Activated CD4-positive, alpha-beta T cell treated with anti-CD3 and anti-CD28 coated beads for 36 hours (primary cell): ENCODE data around the gene IRX2. TPM values are rescaled to one million over a fixed set of nuclear protein-coding genes. Genes with fewer than 3 reads are reported as not detected.

Experiments
- ATAC-seq: fragments of 200-7000 bp; cut with Tn5 transposase; one replicate; pipeline ENCODE4 v1.10.0; 2021; ENCODE audit warnings: mild to moderate bottlenecking, moderate library complexity
- CTCF ChIA-PET: fragments of 350-600 bp; sonication (Branson Sonifier 250); formaldehyde crosslinking; loops from one replicate; lab custom pipeline; 2021; ENCODE audit warnings: antibody characterized with exemption; lab: Charles Lee
- POLR2A ChIA-PET: fragments of 350-600 bp; sonication (Branson Sonifier 250); formaldehyde crosslinking; loops from one replicate; lab custom pipeline; 2021; ENCODE audit warnings: antibody characterized with exemption, inconsistent platforms; lab: Charles Lee
- DNase-seq: peaks from one replicate; pipeline ENCODE4 v3.0.0-alpha.2; 2020
- H3K27ac Mint-ChIP-seq: one replicate; pipeline ENCODE4 v1.8.0; 2021; ENCODE audit warnings: mixed read lengths
- H3K27me3 Mint-ChIP-seq: one replicate; pipeline ENCODE4 v1.8.0; 2021; ENCODE audit warnings: mixed read lengths
- H3K36me3 Mint-ChIP-seq: one replicate; pipeline ENCODE4 v1.8.0; 2021; ENCODE audit warnings: low read depth, mixed read lengths
- H3K4me1 Mint-ChIP-seq: one replicate; pipeline ENCODE4 v1.8.0; 2021; ENCODE audit warnings: mixed read lengths
- H3K4me3 Mint-ChIP-seq: one replicate; pipeline ENCODE4 v1.8.0; 2021; ENCODE audit warnings: mild to moderate bottlenecking, moderate library complexity, mixed read lengths
- H3K9me3 Mint-ChIP-seq: one replicate; pipeline ENCODE4 v1.8.0; 2021; ENCODE audit warnings: low read depth, mixed read lengths
- intact Hi-C, 2 experiments: fragments of 100-400 bp; cut with DNase I in 1 of 2; cut with micrococcal nuclease in 1 of 2; formaldehyde crosslinking; loops; one replicate each; pipeline versions ENCODE4 v1.14.2 to v1.15.1; 2022 to 2024; cut with DNase I, micrococcal nuclease
- total RNA-seq, 2 experiments: library from RNA; stranded (reverse); gene quantifications; one replicate each; pipeline ENCODE4 v1.2.3, GENCODE V29; 2021

IRX2 gene
- total RNA-seq, 2 experiments from 2014 or later = not detected

DNA sequence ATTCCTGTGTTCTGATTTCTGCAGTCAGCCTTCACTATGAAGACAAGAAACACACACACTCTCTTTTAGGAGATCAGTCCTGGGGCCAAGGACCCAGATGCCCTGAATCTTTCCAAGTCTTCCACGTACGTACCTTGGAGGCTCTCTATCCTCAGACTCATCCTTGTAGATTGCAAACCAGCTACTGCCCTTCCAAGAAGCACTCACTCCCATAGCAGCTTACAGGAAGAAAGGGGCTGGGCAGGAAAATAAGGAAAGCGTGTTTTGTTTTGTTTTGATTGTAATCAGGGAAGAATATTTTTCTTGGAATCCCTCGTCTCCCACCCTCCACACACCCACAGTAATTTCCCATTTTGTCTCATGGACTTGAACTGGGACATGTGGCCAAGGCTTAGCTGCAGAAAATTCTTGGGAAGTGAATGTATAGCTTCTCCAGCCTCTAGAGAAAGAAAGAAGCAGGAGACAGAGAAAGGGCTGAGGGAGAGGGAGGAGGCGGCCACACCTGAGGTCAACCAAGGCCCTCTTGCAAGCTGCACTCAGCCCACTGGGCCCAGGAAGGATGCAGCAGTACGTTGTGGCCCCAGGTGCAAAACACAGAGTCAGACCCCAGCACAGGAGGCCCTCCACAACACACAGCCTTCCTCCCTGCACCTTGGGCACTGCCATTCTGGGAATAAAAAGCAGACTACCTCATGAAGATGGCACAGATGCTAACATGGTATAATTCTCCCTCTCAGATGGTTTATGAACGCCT, 29.9 kb downstream of the IRX2 start:
- intact Hi-C loops = no loop called here
- Mint-ChIP-seq H3K4me1 (no peaks in the 10 kb centered on the region), H3K4me3 (no peak overlapping the region), H3K27me3 (no peaks in the 10 kb centered on the region), H3K27ac (no peak overlapping the region), H3K36me3 (no peaks in the 10 kb centered on the region), H3K9me3 (no peaks in the 10 kb centered on the region)
- CTCF ChIA-PET = no interaction called here
- ATAC-seq = no peak
- no peak for DNase-seq
- POLR2A ChIA-PET = no interaction called here

DNA sequence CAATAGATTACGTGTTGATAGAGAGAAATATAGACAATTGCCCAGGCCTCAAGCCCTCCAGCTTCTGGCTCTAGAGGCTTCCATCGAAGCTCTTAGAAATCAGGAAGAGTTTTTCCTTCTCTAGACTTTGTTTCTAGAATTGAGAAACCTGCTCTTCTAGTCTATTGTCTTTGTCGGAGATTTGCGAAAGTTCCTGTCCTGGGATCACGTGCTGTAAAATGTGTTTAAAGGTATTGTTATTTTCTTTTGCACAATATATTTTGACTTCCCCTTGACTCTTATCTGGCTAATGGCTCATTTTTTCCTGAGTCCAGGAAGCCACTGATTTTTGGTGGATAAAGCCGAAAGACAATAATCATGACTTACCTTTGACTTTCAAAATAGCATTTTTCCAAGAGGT, 32.1 kb downstream of the IRX2 start:
- ATAC-seq (no peak), DNase-seq (no peak)
- Mint-ChIP-seq H3K4me3 (no peak overlapping the region), H3K27ac (no peak overlapping the region), H3K36me3 (no peaks in the 10 kb centered on the region), H3K9me3 (no peaks in the 10 kb centered on the region), H3K27me3 (no peaks in the 10 kb centered on the region), H3K4me1 (no peaks in the 10 kb centered on the region)
- ChIA-PET CTCF (no interaction called here), POLR2A (no interaction called here)
- intact Hi-C loops = no loop called here

DNA sequence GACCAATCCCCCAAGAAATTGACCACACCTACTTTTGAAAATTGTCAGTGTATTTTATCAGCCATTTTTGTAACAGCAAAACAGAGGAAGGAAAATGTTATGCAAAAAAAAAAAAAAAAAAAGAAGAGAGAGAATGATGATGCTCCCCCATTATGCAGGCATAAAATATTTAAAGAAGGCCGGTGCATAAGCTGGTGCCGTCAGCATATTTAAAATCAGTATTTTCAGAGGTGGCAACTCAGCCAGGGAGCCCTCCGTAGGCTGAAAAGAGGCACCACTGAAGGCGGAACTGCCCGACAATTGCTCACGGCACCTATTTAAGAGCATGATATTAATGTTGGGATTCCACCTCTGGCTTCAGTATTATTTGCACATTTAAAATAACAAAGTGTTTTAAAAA, 33.4 kb downstream of the IRX2 start:
- intact Hi-C loops = no loop called here
- Mint-ChIP-seq H3K27me3 (no peaks in the 10 kb centered on the region), H3K4me1 (no peaks in the 10 kb centered on the region), H3K9me3 (no peaks in the 10 kb centered on the region), H3K27ac (no peak overlapping the region), H3K4me3 (no peak overlapping the region), H3K36me3 (no peaks in the 10 kb centered on the region)
- DNase-seq = no peak
- ATAC-seq = no peak
- POLR2A ChIA-PET = no interaction called here
- CTCF ChIA-PET = no interaction called here

DNA sequence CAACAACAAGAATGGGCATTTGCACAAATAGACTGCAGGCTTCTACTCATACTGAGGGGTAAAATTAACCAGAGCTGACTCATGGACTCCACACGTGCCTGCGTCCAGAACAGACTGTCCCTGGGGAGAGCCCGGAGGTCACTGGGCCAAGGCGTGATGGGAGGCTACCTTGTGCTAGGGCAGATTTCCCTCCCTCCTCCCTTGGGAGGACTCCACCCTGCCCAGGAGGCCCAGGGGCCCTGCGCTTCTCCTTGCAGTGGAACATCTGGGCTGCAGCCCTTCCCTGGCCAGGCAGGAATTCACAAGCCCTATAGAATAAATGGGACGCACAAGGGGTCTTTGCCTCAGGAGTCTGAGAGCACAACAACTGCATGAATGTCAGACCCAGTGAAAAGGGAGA, 35.6 kb downstream of the IRX2 start:
- H3K27me3 Mint-ChIP-seq = no peaks in the 10 kb centered on the region
- ChIA-PET POLR2A (no interaction called here), CTCF (no interaction called here)
- no peak overlapping the region for H3K4me3 Mint-ChIP-seq
- no peak for ATAC-seq
- intact Hi-C loops = no loop called here
- no peak overlapping the region for H3K27ac Mint-ChIP-seq
- H3K9me3 Mint-ChIP-seq = no peaks in the 10 kb centered on the region
- no peaks in the 10 kb centered on the region for H3K4me1 Mint-ChIP-seq
- DNase-seq = no peak
- no peaks in the 10 kb centered on the region for H3K36me3 Mint-ChIP-seq

DNA sequence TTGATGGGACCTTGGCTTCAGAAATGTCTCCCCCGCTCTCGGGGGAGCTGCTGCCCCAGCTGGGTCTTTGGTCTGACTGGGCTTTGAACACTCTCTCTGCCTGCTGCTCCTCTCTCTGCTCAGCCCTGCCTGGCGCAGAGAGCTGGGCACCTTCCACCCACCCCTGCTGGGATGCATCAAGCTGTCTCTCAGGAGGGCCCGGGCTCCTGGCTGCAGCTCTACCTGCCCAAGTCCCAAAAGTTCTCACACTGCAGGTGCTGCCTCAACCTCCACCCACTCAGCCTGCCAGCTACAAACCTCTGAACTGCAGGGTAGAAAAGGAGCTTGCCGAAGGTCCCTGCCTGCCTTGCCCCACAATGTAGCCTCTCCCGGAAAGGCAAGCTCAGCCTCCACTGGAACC, 36.7 kb downstream of the IRX2 start:
- ChIA-PET POLR2A (no interaction called here), CTCF (no interaction called here)
- no peak for ATAC-seq
- DNase-seq = no peak
- Mint-ChIP-seq H3K9me3 (no peaks in the 10 kb centered on the region), H3K27me3 (no peaks in the 10 kb centered on the region), H3K36me3 (no peaks in the 10 kb centered on the region), H3K27ac (no peak overlapping the region), H3K4me3 (no peak overlapping the region), H3K4me1 (no peaks in the 10 kb centered on the region)
- intact Hi-C loops = no loop called here

DNA sequence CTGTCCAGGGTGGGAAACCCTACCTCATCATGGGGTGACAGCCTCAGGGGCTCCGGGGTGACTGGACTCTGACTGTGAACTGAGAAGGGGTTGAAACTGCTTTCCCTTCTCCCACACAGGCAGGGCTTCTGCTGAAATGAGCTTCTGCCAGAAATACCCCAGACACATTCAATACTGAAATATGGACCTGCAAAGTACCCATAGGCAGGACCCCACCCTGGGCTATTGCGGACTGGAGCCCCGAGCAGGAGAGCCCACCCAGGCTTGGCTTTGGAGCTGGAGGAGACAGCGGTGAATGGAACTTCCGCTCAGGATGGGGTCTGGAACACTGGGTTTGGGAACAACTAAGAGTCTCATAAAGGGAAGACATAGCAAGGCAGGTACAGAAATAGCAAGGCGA, 37.5 kb downstream of the IRX2 start:
- no peak overlapping the region for H3K27ac Mint-ChIP-seq
- H3K36me3 Mint-ChIP-seq = no peaks in the 10 kb centered on the region
- POLR2A ChIA-PET = no interaction called here
- no peak for DNase-seq
- no peak for ATAC-seq
- no peaks in the 10 kb centered on the region for H3K9me3 Mint-ChIP-seq
- CTCF ChIA-PET = no interaction called here
- intact Hi-C loops = no loop called here
- no peak overlapping the region for H3K4me3 Mint-ChIP-seq
- H3K27me3 Mint-ChIP-seq = no peaks in the 10 kb centered on the region
- H3K4me1 Mint-ChIP-seq = no peaks in the 10 kb centered on the region

DNA sequence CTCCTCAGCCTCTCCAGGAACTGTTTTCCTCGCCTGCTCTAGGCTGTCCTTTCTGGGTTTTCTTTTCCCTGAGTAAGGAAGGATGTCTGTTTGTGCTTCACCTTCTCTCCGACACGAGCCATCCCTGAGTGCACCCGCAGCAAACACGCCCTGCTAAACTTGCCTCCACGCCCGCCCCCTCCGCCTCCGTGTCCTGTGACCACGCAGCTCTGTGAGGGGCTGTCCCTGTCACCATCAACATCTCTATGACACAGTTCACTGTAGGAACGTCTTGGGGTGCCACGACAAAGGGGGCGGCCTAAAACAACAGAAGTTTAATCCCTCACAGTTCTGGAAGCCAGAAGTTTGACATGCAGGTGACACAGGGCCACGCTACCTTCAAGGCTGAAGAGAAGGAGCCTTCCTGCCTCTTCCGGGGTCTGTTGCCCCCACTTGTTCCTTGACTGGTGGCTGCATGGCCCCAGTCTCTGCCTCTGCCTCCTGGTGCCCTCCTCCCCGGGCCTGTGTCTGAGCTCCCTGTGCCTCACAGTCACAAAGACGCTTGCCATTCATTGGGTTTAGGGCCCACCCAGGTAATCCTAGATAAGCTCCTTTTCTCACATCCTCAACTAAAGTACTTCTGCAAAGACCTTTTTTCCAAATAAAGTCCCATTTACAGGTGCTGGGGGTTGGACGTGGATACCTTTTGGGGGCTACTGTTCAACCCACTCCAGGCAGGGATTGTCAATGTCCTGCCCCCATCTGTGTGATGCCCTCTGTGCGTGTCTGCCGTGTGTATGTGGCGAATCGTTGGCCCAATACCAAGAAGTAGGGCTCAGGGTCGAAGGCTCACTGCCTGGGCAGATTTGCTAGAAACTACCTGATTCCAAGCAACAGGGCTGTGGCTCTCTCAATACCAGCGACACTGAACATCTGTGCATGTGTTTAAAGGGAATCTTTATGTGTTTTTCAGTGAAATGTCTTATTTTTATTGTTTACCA, 39.7 kb downstream of the IRX2 start:
- Mint-ChIP-seq H3K27ac (no peak overlapping the region), H3K4me1 (no peaks in the 10 kb centered on the region), H3K27me3 (peaks cover 2% of the 10 kb centered on the region), H3K36me3 (no peaks in the 10 kb centered on the region), H3K4me3 (no peak overlapping the region), H3K9me3 (no peaks in the 10 kb centered on the region)
- no peak for ATAC-seq
- intact Hi-C loops = no loop called here
- ChIA-PET POLR2A (no interaction called here), CTCF (no interaction called here)
- no peak for DNase-seq

DNA sequence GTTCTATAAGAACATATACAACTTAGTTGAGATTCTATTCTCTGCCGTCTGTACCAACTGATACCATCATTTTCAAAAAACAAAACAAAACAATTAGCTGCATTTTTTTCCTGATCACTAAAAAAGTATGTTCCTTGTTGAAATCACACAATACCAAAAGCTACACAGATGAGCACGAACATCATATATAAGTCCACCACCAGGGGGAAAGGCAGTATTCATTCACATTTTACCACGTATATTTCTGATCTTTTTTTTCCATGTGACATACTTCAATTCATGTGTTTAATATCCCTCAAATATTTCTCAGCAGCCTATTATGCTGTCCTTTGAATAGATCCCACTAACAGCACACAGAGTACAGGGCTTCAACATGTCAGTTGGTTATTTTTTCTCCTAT, 40.6 kb downstream of the IRX2 start:
- intact Hi-C loops = no loop called here

DNA sequence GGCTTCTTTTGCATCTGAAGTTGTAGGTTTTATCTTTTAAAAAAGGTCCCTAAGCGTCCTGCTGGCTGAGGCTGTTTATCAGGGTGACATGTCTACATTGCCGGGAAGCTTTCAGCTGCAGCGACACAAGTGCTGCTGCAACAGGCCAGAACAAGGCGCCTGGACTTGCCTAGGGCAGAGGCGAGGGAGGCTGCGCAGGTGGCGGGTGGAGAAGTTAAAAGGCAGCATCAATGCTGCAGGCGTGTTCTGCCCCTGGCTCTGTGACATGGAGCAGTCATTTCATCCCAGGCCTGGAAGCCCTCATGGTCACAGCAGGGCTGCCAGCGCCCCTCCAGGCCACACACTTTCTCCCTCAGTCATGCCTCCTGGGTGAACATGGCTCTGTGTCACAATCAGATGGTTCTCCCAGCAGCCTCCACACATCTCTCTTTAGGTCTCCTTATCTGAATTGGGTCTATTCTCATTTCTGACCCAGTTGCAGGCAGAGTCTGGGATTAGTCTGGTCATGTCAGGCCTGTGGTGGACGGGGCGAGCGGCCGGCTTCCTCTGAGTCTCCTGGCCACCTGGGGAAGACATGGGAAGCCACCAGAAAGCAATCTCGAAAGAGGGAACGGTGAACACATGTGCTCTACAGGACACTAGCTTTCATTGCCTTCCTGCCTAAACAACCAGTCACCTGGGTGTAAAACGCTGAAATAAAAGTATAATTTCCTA, 41.3 kb downstream of the IRX2 start:
- H3K4me1 Mint-ChIP-seq = no peaks in the 10 kb centered on the region
- ChIA-PET POLR2A (no interaction called here), CTCF (interaction anchor here (0.5 kb wide), 1 partner anchor 362 kb away, joined by 4 read pairs; no protein-coding TSS in a partner anchor)
- ATAC-seq = no peak
- H3K9me3 Mint-ChIP-seq = no peaks in the 10 kb centered on the region
- H3K27me3 Mint-ChIP-seq = peaks cover 6% of the 10 kb centered on the region
- H3K4me3 Mint-ChIP-seq = no peak overlapping the region
- intact Hi-C loops = no loop called here
- H3K27ac Mint-ChIP-seq = no peak overlapping the region
- H3K36me3 Mint-ChIP-seq = no peaks in the 10 kb centered on the region
- no peak for DNase-seq

More for the DNA sequence above, 40.6 kb downstream of the IRX2 start:
- POLR2A ChIA-PET = no interaction called here
- Mint-ChIP-seq H3K9me3 (no peaks in the 10 kb centered on the region), H3K27ac (no peak overlapping the region), H3K27me3 (peaks cover 2% of the 10 kb centered on the region), H3K4me3 (no peak overlapping the region), H3K36me3 (no peaks in the 10 kb centered on the region), H3K4me1 (no peaks in the 10 kb centered on the region)
- ATAC-seq = no peak
- no peak for DNase-seq
- CTCF ChIA-PET = interaction anchor here (0.5 to 0.7 kb wide), 2 partner anchors 319 to 362 kb away, joined by 3 to 4 read pairs; no protein-coding TSS in a partner anchor

DNA sequence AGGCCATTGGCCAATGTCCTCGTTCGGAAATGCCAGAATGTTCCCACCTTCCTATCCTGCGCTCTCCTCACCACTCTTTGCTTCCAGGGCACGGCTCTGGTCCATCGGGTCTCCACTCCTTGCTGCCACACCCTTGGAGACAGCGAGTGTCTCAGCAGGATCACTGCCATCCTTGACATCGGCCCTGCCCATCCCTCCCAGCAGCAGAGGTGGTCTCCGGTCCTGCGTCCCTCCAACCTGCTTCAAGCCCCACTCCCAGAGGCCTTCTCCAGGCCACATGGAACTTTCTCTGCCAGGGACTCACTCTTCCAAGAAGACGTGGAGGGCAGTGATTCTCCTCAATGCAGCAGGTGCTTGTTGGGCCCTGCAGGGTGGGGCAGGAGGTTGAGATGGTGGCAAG, 42.7 kb downstream of the IRX2 start:
- POLR2A ChIA-PET = no interaction called here
- H3K4me3 Mint-ChIP-seq = no peak overlapping the region
- ATAC-seq (no peak), DNase-seq (no peak)
- H3K9me3 Mint-ChIP-seq = no peaks in the 10 kb centered on the region
- H3K36me3 Mint-ChIP-seq = no peaks in the 10 kb centered on the region
- intact Hi-C loops = no loop called here
- CTCF ChIA-PET = interaction anchor here (0.7 kb wide), 1 partner anchor 8 kb away, joined by 4 read pairs; no protein-coding TSS in a partner anchor
- H3K4me1 Mint-ChIP-seq = no peaks in the 10 kb centered on the region
- no peak overlapping the region for H3K27ac Mint-ChIP-seq
- H3K27me3 Mint-ChIP-seq = peaks cover 6% of the 10 kb centered on the region

DNA sequence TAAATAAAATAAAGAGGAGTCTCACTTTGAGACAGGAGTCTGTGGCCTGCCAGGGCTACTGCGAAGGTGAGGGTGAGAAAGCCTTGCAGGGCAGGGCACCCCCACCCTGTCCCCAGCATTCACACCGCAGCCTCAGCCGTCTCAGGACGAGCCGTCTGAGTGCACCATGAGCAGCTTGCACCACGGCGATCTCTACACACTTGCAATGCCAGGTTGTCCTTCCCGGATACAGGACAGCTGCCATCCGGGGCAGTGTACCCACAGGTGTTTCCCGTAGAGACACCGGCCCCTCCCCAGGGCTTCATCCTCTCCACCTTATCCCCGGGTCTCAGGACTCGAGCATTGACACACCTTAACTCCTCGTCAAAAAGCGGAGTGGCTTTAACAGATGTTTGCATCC, 43.3 kb downstream of the IRX2 start:
- intact Hi-C loops = no loop called here
- Mint-ChIP-seq H3K4me3 (no peak overlapping the region), H3K9me3 (no peaks in the 10 kb centered on the region), H3K36me3 (no peaks in the 10 kb centered on the region), H3K27ac (no peak overlapping the region), H3K27me3 (peaks cover 6% of the 10 kb centered on the region), H3K4me1 (no peaks in the 10 kb centered on the region)
- DNase-seq (no peak), ATAC-seq (no peak)
- CTCF ChIA-PET = interaction anchor here (0.7 kb wide), 1 partner anchor 9 kb away, joined by 4 read pairs; no protein-coding TSS in a partner anchor
- POLR2A ChIA-PET = no interaction called here
